Hepatocyte (in vitro differentiated cells): ENCODE results near the gene PTPRC.

ENCODE experiments used
- CTCF ChIP-seq: fragments of 200-600 bp; sonication (generic); IDR thresholded peaks from 2 replicates; pipeline ENCODE4 v1.5.1; 2016; ENCODE audit warnings: antibody characterized with exemption, mild to moderate bottlenecking; ENCODE audit not compliant: poor library complexity
- EZH2 ChIP-seq: fragments of 200-600 bp; sonication (generic); IDR thresholded peaks from 2 replicates; pipeline ENCODE4 v1.6.1; 2016; ENCODE audit warnings: antibody characterized with exemption, mild to moderate bottlenecking, borderline replicate concordance

GRCh38 chr1:198635964-198636363 is 2.9 kb upstream of the PTPRC start:
- TF ChIP-seq EZH2: no peak
- no peak for TF ChIP-seq CTCF
